ENCODE results near the gene RAB38.

RAB38 gene

GRCh38 chr11:88102598-88102934 lies 72.7 kb downstream of the RAB38 start:
- DNase-seq, result no peak

- DNase-seq, result no peak
These were observed 73.2 kb downstream of the RAB38 start for GRCh38 chr11:88101881-88102597.

GRCh38 chr11:88100151-88100550 lies 75.1 kb downstream of the RAB38 start:
- no peak for DNase-seq

GRCh38 chr11:88098289-88098688 lies 77.0 kb downstream of the RAB38 start:
- no peak for DNase-seq

GRCh38 chr11:88089134-88089533 lies 86.1 kb downstream of the RAB38 start:
- DNase-seq, result no peak

GRCh38 chr11:88087337-88087736 lies 87.9 kb downstream of the RAB38 start:
- DNase-seq, result no peak

- no peak for DNase-seq
These were observed 88.9 kb downstream of the RAB38 start for GRCh38 chr11:88086297-88086696.

GRCh38 chr11:88070437-88070836 lies 104.8 kb downstream of the RAB38 start:
- DNase-seq, result no peak

GRCh38 chr11:88068848-88069554 lies 106.2 kb downstream of the RAB38 start:
- no peak for DNase-seq

GRCh38 chr11:88066090-88066489 lies 109.2 kb downstream of the RAB38 start:
- no peak for DNase-seq

GRCh38 chr11:88064097-88064705 lies 111.0 kb downstream of the RAB38 start:
- DNase-seq, result no peak

All from amniotic stem cell (primary cell).